Left lung (tissue), 10 donors: ENCODE data around the gene ATF7IP. TPM values are rescaled to one million over a fixed set of nuclear protein-coding genes. Genes with fewer than 3 reads are reported as not detected.
"Not testable (repeated sequence)": the region's sequence is repeated elsewhere in the genome, so short reads cannot be mapped to it uniquely, and the experiment has no call there.

ENCODE experiments used
- ATAC-seq: fragments of 200-7000 bp; cut with Tn5 transposase; one replicate; pipeline ENCODE4 v1.9.1; 2020; ENCODE audit warnings: moderate library complexity
- DNase-seq, 4 donors: peaks; one replicate each; pipeline ENCODE4 v3.0.0-alpha.2; 2013 to 2020
- H3K27ac ChIP-seq, 2 donors: fragments of 200-600 bp; sonication (generic) in 1 of 2; one replicate each; pipeline versions ENCODE4 v1.5.0 to v1.8.0; 2020 to 2021
- H3K27me3 ChIP-seq, 2 donors: fragments of 200-600 bp; sonication (generic) in 1 of 2; one replicate each; pipeline versions ENCODE4 v1.5.0 to v1.8.0; 2020 to 2021
- H3K36me3 ChIP-seq, 2 donors: fragments of 200-600 bp; sonication (generic) in 1 of 2; one replicate each; pipeline versions ENCODE4 v1.5.0 to v1.8.0; 2020 to 2021
- H3K4me1 ChIP-seq, 2 donors: fragments of 200-600 bp; one replicate each; pipeline ENCODE4 v1.8.0; 2021
- H3K4me3 ChIP-seq, 2 donors: fragments of 200-600 bp; sonication (generic) in 1 of 2; one replicate each; pipeline versions ENCODE4 v1.5.0 to v1.8.0; 2020 to 2021; ENCODE audit warnings: mild to moderate bottlenecking in 1 of 2
- H3K9me3 ChIP-seq, 2 donors: fragments of 200-600 bp; sonication (generic) in 1 of 2; one replicate each; pipeline versions ENCODE4 v1.5.0 to v1.8.0; 2020 to 2021
- CTCF ChIP-seq, 2 donors: fragments of 200-600 bp; sonication (generic) in 1 of 2; IDR thresholded peaks; one replicate each; pipeline versions ENCODE4 v1.5.0 to v1.8.0; 2021; ENCODE audit warnings: antibody characterized with exemption in 2 of 2
- intact Hi-C, 2 donors: fragments of 100-400 bp; cut with DNase I; formaldehyde crosslinking; loops; one replicate each; pipeline versions ENCODE4 v1.11.2 to v1.14.2; 2022
- polyA plus RNA-seq, 6 donors: library from polyadenylated mRNA; unstranded; fragments of 120-200 nt; gene quantifications; one replicate each; pipeline ENCODE4 v1.2.1, GENCODE V29; 2013; ENCODE audit not compliant: insufficient read length in 6 of 6
- total RNA-seq, 2 donors: library from RNA; stranded (reverse); fragmentation: NEBNext Ultra II Directional; extraction: Animal tissue kit (Norgen Biotek cat#: 25700); gene quantifications; one replicate each; pipeline ENCODE4 v1.2.1, GENCODE V29; 2021
- donor health status: DM: no; HTN: yes; CAD: no.
- donor health status: DM: no; HTN: no; CAD: no.

The ATF7IP gene
- total and polyA plus RNA-seq, 8 donors: 47.6 to 84.8 (median 55.6) TPM

DNA sequence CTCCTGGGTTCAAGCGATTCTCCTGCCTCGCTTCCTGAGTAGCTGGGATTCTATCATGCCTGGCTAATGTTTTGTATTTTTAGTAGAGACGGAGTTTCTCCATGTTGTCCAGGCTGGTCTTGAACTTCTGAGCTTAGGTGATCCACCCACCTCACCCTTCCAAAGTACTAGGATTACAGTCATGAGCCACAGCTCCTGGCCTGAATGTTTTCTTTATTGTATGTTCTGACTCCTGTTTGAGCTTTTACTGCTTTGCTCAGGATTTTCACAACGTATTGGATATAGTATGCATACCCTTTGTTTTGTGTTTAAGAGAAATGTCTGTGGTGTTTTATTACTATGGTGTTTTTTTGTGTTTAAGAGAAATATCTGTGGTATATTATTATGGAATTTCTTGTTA lies 37.2 kb downstream of the ATF7IP start:
- Histone ChIP-seq H3K4me3 (no peak overlapping the region), H3K9me3 (peaks cover 0 to 6% of the 10 kb centered on the region in 2 donors), H3K4me1 (peaks cover 9 to 19% of the 10 kb centered on the region in 2 donors), H3K27me3 (no peaks in the 10 kb centered on the region), H3K27ac (no peak overlapping the region), H3K36me3 (no peaks in the 10 kb centered on the region)
- ATAC-seq (no peak), DNase-seq (no peak)
- intact Hi-C loops: no loop called here
- TF ChIP-seq CTCF (IDR thresholded peaks at IDR 0.05): no peak

GRCh38 chr12:14403293-14403692 lies 37.8 kb downstream of the ATF7IP start:
- Histone ChIP-seq H3K4me3 (no peak overlapping the region), H3K27me3 (no peaks in the 10 kb centered on the region), H3K9me3 (peaks cover 0 to 6% of the 10 kb centered on the region in 2 donors), H3K36me3 (no peaks in the 10 kb centered on the region), H3K4me1 (peaks cover 9 to 24% of the 10 kb centered on the region in 2 donors), H3K27ac (peak overlapping the region in 1 of 2 donors; percentile 30)
- peak; percentile 18 for ATAC-seq
- DNase-seq: no peak
- no peak for TF ChIP-seq CTCF (IDR thresholded peaks at IDR 0.05)
- intact Hi-C loops: no loop called here

DNA sequence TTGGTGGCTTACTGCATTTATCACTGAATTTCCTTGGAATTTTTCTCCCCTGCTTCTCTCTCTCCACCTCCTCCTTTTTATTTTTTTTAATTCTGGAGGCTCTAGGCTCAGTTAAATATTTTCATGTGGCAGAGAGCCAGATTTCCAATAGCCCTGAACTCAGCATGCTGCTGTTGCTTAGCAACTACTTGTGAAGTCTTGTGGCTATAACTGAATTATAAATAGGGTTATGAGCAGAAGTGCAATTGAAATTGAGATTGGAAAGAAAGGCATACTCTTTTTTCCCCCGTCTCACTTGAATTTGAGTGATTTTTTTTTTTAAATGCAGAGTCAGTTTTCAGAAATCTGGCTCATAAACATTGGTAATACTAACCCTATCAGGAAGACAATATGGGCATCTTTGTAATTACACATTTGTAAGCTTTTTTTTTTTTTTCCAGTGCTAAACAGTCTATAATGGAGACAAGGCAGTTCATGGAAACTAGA lies 38.3 kb downstream of the ATF7IP start:
- DNase-seq: peak in 2 of 4 donors; percentile 80 to 91
- TF ChIP-seq CTCF (IDR thresholded peaks at IDR 0.05): no peak
- peak; percentile 89 for ATAC-seq
- no peaks in the 10 kb centered on the region for H3K27me3 ChIP-seq
- no peak overlapping the region for H3K4me3 ChIP-seq
- intact Hi-C loops: no loop called here
- peak overlapping the region; percentile 30 to 55 for H3K27ac ChIP-seq
- H3K9me3 ChIP-seq: peaks cover 0 to 5% of the 10 kb centered on the region in 2 donors
- H3K4me1 ChIP-seq: peaks cover 9 to 26% of the 10 kb centered on the region in 2 donors
- H3K36me3 ChIP-seq: no peaks in the 10 kb centered on the region

DNA sequence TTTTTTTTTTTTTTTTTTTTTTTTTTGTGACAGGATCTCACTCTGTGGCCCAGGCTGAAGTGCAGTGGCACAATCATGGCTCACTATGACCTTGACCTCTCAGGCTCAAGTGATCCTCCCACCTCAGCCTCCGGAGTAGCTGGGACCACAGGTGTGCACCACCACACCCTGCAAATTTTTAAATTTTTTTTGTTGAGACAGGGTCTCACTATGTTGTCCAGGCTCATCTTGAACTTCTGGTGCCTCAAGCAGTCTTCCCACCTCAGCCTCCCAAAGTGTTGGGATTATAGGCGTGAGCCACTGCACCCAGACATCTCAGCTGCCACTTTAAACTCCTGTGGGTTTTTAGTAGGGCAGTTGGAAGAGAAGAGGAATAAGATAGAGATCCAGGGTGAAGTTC lies 39.9 kb downstream of the ATF7IP start:
- intact Hi-C loops, H3K27ac ChIP-seq, H3K27me3 ChIP-seq, DNase-seq, H3K36me3 ChIP-seq, H3K4me3 ChIP-seq, H3K9me3 ChIP-seq, ATAC-seq: not testable (repeated sequence)
- peaks cover 9 to 32% of the 10 kb centered on the region in 2 donors for H3K4me1 ChIP-seq

GRCh38 chr12:14408208-14408607 lies 42.7 kb downstream of the ATF7IP start:
- intact Hi-C loops: no loop called here
- no peaks in the 10 kb centered on the region for H3K36me3 ChIP-seq
- H3K4me1 ChIP-seq: peaks cover 9 to 33% of the 10 kb centered on the region in 2 donors
- no peak for TF ChIP-seq CTCF (IDR thresholded peaks at IDR 0.05)
- no peak overlapping the region for H3K27ac ChIP-seq
- DNase-seq (peak in 1 of 4 donors; percentile 42), ATAC-seq (no peak)
- H3K4me3 ChIP-seq: no peak overlapping the region
- H3K27me3 ChIP-seq: no peaks in the 10 kb centered on the region
- no peaks in the 10 kb centered on the region for H3K9me3 ChIP-seq

- no peak overlapping the region for H3K27ac ChIP-seq
- TF ChIP-seq CTCF (IDR thresholded peaks at IDR 0.05): no peak
- H3K27me3 ChIP-seq: no peaks in the 10 kb centered on the region
- intact Hi-C loops: no loop called here
- ATAC-seq (no peak), DNase-seq (no peak)
- no peaks in the 10 kb centered on the region for H3K36me3 ChIP-seq
- no peaks in the 10 kb centered on the region for H3K9me3 ChIP-seq
- peaks cover 0 to 21% of the 10 kb centered on the region in 2 donors for H3K4me1 ChIP-seq
- no peak overlapping the region for H3K4me3 ChIP-seq
These were observed 44.7 kb downstream of the ATF7IP start for GRCh38 chr12:14410177-14410576.
